Cortex of kidney (tissue), 1 donor: ENCODE results near the gene TLDC2.

Experiments used
- DNase-seq: peaks from one replicate; lab custom pipeline; 2025; lab: John Stamatoyannopoulos, UW

Gene TLDC2

DNA sequence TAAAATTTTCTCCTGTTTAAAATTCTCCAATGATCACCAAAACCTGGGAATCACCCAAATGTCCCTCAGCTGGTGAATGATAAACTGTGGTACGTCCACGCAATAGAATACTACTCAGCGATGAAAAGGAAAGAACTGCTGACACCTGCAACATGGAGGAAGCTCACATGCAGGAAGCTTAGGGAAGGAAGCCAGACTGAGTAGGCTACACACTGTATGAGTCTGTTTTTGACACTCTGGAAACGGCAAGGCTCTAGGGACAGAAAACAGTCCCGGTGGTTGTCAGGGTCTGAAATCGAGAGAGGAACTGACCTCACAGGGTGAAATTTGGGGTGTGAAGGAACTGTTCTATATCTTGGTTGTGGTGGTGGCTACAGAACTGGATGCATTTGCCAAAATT is 25.2 kb upstream of the TLDC2 start:
- DNase-seq = no peak

DNA sequence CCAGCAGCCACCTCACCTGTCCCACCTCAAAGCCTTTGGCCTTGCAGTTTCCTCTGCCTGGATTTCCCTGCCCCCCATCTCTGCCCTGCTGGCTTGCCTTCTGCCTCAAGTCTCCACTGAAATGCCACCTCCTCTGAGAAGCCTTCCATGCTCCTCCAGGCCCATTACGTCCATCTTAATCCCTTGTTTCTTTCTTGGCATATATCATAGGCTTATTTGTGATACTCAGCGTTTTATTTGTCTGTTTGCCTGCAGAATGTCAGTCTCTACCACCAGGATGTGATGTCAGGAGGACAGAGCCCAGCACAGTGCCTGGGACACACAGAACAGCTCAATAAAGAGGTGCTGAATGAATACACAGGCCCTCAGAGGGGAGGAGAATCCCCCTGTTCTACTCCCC is 24.4 kb upstream of the TLDC2 start:
- DNase-seq = no peak

- DNase-seq = no peak
Measured at GRCh38 chr20:36852187-36852586, 23.8 kb upstream of the TLDC2 start.

GRCh38 chr20:36854348-36855240 is 21.3 kb upstream of the TLDC2 start:
- DNase-seq = no peak

DNA sequence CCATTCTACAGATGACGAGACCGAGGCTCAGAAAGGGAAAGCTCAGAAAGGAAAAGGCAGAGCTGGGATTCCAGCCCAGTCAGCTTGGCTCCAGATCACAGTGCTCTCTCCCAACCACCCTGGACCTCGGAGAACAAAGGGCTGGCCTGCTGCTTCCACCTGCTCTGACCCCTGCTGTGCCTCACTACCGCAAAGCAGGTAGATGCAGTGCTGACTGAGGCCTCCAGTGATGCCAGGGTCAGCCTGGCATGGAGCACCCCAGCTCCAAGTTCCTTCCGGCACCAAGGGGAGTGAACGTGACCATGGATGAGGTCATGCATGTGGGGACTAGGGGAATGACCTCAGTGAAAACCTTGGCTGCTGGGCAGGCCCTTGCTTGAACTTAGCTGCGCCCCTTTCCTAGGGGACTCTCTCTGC is 20.7 kb upstream of the TLDC2 start:
- no peak for DNase-seq

GRCh38 chr20:36856195-36856594 is 19.7 kb upstream of the TLDC2 start:
- DNase-seq = no peak

DNA sequence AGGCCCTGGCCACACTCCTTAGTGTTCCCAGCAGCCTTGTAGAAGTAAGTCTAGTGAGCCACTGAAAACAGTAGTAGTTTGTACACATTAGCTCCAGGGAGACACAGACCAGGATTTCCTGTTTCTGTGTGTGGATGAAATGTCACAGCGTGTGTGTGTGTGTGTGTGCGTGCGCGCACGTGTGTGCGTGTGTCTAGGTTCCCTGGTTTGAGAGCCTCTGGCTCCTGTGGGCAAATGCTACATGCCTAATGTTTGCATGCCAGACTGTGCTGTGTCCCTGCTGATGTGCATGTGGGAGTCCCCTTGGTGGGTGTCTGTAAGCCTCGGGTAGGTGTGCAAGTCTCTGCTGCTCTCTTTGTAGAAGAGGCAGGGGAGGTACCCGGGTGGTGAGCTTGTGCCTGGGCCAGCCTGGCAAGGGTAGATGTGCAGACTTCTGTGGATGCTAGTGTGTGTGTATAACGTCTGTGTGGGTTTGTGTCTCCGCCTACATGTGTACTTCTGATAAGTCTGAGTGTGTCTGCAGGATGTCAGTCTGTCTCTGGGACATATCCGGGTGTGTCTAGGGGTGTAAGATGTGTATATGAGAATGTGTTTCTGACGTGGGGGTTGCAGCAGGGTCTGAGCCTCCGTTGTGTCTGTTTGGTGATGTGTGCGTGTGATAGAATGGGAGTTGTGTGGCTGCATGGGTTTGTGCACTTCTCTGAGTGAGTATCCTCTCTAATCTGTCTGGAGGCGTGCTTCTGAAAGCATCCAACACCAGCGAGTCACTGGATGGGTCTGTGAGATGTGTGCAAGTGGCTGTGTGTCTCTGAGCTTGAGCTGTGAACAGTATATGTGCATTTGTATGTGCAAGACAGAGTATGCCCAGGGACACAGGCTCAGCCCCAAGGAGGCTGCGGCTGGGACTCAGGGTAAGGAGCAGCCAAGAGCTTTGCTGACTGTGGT is 19.0 kb upstream of the TLDC2 start:
- no peak for DNase-seq

GRCh38 chr20:36859282-36859555 is 16.7 kb upstream of the TLDC2 start:
- no peak for DNase-seq

GRCh38 chr20:36859700-36860330 is 16.1 kb upstream of the TLDC2 start:
- no peak for DNase-seq

DNA sequence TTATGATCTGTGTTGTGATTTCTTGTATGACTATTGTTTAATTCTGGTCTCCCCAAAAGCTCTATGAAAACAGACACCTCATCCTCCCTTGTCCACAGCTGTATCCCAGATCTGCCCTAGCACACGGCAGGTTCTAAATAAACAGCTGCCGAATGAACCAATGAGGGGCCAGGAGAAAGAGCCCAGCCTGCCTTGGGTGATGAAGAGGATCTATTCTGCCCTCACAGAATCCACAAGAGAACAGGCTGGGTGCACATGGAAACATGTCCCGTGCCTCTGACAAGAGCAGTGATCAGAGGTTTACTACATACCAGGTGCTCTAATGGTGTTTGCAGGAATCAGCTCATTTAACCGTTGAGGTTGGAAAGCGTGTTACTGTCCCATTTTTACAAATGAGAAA is 15.6 kb upstream of the TLDC2 start:
- DNase-seq = no peak

DNA sequence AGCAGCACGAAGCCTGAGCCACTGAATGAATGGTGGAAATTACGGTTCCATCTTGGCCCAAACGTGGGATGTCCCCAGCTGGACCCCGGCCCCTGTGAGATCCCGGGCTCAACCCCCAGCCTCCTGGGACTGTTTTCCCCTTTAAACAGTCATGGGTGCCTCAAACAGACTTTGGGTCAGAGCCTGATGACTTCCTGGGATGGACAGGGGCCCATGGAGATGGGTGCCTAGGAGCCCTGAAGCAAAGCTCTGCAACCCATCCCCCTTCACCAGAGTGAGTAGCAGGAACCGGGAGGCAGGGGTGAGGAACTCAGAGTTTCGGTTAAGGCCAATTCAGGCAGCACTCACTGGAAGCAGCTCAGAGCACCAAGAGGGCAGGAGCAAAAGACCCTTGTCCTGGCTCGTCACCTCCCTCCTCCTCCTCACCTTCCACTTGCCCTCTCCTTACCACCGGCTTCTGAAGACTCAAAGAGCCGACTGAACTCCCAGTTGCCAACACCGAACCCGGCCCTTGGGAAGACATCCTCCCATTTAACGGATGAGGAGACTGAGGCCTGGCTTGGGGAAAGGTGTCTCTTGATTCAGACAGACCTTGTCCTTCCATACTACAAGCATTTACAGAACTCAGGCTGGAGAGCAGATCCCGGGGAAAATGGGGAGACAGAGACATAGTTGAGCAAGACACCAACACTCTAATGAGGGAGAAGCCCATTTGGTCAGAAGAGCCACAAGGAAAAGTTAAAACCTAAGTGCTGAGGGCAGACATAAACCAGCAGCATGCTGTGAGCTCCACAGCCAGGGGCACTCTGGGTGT is 14.9 kb upstream of the TLDC2 start:
- DNase-seq = no peak

DNA sequence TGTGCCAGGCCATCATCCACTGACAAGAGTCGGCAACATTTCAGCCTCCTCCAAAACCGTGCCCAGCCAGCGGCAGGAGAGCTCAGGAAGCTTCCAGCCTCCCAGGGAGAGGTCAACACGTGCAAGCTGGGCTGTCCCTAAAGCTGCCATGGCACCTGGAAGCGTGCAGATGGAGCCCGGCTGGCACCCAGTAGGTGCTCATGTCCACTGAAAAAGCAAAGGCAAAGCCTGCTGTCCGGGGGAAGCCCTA is 14.4 kb upstream of the TLDC2 start:
- no peak for DNase-seq

GRCh38 chr20:36861875-36862801 is 13.8 kb upstream of the TLDC2 start:
- no peak for DNase-seq

DNA sequence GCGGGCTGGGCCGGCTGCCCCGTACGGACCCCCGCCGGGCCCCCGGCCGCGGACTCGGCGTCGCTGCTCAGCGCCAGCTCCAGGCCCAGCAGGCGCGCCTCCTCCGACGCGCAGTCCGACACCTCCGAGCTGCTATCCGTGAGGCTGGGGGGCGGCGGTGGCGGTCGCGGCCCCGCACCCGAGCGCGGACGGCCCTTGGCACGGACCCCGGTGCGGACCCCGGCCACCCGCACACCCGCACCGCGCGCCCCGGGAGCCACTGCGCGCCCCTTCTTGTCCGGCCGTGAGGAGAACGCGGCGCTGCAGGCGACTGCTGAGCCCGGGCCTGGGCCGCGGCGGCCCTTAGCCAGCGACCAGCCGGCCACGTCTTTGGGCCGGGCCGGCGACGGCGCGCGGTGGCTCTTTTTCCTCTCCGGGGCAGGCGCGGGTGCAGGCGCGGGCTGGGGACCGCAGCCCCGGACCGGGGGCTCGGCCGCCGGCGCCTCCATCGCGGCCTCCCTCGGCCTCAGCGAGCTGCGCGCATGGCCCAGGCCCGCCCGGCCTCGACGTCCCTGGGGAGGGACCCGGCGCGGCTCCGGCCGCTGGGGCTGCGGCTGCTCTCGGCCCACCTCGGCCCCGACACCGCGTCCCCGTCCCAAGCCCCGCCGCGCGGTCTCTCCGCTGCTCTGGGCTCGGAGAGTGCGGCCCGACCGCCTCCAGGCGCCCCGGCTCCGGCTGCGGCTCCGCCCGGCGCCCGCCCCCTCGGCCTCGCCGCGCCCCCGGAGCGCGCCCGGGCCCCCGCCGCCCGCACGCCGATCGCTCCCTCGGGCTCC is 12.9 kb upstream of the TLDC2 start:
- no peak for DNase-seq

GRCh38 chr20:36865076-36865860 is 10.7 kb upstream of the TLDC2 start:
- DNase-seq = no peak

- DNase-seq = no peak
Measured at GRCh38 chr20:36865861-36866149, 10.1 kb upstream of the TLDC2 start.

DNA sequence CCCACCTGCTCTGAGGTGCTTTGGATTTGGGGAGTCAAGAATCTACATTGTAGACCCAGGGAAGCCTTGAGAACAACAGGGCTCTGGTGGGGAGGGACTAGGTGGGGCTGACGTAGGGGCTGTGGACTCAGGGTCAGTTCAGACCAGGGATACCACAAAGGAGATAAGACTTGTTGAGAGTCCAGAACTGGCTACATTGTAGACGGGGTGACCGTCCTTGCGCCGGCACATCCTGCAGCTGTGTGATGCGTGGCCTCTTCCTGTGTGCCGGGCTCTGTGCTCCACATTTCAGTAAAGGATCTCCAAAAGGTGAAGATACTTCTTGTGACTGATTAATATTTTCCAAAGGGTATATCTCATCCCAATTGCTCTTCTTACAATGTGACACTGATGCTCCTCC is 9.8 kb upstream of the TLDC2 start:
- no peak for DNase-seq

- no peak for DNase-seq
Measured at GRCh38 chr20:36866681-36867495, 9.1 kb upstream of the TLDC2 start.
